D341Med (cell line): ENCODE measurements around the gene ASXL3.

Experiments used
- DNase-seq: peaks from one replicate; pipeline ENCODE4 v3.0.0; 2012; ENCODE audit warnings: low spot score

The ASXL3 gene

DNA sequence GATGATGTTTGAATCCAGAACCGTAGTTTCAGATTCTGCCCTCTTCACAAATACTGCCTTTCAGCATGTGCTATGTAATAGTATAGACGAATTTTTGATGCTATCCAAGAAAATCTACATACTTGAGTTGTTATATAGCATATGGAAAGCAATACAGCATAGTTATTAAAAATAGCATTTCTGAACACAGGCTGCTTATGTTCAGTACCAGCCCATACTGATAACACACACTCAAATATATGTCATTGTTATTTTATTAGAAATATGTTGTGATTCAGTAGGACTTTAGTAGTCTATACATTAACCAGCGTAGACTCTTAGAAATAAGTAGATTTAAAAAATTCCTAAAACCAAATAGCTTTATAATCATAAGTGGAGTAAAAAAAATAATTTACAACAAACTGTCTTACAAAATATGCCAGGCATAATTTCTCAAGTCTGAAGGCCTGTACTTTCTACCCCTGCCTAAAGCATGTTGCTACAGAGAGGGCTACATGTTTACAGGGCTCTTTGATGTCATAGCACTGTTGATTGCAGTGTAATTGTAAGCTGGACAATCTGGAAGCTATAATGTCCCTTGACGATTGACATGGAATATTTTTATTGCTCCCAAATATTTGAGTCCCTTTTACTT lies 86.3 kb downstream of the ASXL3 start:
- no peak for DNase-seq

DNA sequence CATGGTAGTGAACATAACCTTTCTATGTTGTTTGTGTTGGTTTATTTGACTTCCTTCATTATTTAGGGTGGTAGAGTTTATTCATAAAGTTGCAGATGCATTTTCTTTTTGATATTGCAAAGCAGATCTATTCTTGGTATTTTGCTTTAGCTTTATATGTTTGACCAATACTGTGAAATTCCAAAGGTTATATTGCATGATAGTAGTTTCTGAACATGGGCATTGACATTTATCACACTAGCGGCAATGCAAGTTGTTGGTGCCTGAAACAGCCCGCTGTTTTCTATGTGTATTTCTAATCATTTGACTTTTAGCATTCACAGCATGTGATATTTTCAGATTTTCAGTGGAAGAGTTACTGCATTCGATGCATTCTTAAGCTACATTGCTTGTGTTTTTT lies 87.2 kb downstream of the ASXL3 start:
- DNase-seq, result no peak

DNA sequence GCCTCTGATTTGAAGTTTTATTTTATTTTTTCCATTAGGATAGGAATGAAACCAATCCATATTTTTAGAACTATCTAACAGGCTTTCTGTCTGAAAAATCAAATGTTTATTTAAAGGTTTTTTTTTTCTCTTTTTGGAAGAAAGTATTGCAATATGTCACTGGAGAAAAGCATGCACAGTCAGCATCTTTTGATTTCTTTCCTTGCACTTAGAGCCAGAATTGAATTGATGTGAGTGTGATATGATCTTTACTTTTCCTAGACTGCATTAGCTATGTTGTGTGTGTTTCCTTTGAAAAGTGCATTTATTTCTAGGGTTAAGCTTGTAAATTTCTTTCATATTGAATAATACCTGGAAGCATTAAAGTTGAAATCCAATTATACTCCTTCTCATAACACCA lies 87.6 kb downstream of the ASXL3 start:
- DNase-seq, result no peak

DNA sequence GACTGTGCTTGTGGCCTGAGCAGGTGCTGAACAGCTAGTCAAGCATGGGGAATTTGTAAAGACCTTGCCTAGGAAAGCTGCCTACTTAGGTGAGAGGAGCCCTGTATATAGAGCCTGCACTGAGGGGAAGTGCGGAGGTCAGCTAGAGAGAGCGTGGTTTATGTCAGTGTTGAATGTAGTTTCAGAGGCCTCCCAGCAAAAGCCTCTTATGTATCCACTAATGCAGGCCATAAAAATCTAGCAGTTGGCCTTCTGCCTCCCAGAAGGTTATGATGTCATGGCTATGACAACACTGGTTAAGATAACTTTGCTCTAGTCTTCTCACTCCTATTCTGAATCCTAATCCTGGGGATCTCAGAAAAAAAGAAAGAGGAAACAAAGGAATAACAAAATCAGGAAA lies 88.9 kb downstream of the ASXL3 start:
- DNase-seq, result peak; percentile 25

DNA sequence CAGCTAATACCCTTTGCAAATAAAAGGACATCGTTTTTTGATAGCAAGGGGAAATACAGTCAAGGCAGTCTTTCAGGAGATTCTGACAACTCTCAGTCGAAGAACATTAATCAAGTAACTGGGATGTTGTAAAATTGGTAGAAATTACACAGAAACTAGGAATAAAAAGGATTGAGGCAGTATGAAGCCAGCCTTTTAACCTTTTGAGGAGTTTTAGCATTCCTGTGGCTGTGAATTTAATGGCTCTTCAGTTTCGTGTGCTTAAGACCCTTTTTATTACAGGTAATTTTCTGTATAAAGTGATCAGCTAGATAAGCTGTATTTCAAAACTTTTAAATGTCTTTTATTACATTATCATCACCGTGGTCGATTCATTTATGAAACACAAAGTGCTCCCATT lies 91.6 kb downstream of the ASXL3 start:
- no peak for DNase-seq

DNA sequence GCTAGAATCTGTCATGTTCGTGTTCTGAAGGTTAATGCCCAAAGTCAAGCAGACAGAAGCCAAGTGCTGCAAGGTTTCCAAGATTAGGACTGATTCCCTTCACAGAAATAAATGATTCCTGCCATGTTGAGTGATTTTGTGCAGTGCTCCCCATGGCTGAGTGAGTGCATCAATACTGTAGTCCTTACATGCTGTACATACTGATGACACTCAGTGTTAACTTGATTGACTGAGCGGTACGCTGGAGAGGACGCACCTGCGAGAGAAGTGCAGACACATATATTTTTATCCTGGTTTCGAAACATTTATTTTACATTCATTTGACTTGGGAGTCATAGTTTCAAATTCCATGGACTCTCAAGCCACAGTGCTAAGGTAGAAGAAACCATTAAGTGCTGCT lies 92.0 kb downstream of the ASXL3 start:
- no peak for DNase-seq

DNA sequence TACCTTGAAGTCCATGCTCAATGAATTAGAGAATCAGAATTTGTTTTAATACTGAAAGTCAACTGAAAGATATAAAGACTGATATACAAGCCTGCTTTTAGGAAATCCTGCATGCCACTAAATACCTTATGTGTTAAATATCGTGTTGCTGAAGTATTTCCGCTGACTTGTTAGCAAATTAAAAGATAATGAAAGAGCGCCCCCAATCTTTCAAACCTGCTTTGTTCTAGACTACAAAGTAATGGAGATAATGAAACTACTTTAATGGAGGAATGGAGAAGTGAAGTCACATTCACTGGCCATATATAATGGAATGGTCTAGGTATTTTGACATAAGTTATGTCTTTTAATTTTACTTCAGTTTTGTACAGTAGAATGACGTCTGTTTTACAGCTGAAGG lies 95.7 kb downstream of the ASXL3 start:
- no peak for DNase-seq

DNA sequence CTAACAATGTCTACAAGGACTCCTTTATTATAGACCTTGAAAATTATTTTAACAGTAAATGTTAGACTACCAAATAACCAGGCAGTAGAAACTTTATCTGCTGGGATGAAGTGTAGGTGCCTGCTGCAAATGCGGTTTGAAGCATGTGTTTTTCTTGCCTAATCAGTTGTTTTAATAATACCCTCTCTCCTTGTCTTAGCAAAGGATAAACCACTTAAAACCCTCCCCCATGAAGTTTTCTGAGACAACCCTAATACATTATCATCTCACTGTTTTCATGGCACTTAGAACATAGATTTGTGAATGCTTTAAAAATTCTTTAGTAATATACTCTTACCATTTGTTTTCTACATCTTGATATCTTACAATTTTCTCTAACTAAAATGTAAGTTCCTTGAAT lies 98.6 kb downstream of the ASXL3 start:
- no peak for DNase-seq

DNA sequence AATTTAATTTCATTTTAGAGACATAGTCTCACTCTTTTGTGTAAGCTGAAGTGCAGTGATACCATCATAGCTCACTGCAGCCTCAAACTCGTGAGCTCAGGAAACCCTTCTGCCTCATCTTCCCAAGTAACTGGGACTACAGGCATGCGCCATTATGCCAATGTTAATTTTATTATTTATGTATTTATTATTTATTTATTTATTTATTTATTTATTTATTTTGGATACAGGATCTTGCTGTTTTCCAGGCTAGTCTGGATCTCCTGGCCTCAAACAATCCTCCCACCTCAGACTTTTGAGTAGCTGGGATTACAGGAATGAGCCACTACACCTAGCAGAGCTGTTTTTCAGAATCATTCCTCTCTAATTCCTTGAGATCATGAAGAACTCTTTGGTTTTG lies 99.9 kb downstream of the ASXL3 start:
- no peak for DNase-seq

DNA sequence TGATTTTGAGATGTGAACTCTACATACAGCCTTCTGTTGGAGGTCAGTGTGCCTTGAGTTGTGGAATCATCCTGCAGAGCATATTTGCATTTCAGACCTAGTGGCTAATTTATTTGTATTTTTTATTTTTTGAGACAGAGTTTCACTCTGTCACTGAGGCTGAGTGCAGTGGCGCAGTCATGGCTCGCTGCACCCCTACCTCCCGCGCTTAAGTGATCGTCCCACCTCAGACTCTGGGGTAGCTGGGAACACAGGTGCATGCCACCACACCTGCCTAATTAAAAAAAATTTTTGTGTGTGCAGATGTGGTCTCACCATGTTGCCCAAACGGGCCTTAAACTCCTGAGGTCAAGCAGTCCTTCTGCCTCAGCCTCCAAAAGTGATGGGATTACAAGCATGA lies 104.4 kb downstream of the ASXL3 start:
- no peak for DNase-seq

DNA sequence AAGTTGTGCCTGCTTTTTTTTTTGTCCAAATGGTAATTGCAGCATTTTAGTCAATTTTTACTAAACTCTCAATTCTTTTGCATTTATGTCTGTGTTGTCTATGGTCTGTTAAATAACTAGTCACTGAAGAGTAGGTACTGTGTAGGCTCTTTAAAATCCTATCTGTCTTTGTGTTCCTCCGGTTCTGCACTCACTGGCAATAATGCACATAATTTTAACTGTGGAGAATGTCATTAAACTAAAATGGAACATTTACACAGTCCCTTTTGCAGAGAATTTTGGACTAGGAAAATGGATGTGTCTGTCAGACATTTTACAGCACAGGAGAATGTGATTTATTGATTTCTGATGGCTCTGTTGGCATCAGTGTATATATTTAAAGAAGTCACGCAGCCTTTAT lies 116.6 kb downstream of the ASXL3 start:
- no peak for DNase-seq

DNA sequence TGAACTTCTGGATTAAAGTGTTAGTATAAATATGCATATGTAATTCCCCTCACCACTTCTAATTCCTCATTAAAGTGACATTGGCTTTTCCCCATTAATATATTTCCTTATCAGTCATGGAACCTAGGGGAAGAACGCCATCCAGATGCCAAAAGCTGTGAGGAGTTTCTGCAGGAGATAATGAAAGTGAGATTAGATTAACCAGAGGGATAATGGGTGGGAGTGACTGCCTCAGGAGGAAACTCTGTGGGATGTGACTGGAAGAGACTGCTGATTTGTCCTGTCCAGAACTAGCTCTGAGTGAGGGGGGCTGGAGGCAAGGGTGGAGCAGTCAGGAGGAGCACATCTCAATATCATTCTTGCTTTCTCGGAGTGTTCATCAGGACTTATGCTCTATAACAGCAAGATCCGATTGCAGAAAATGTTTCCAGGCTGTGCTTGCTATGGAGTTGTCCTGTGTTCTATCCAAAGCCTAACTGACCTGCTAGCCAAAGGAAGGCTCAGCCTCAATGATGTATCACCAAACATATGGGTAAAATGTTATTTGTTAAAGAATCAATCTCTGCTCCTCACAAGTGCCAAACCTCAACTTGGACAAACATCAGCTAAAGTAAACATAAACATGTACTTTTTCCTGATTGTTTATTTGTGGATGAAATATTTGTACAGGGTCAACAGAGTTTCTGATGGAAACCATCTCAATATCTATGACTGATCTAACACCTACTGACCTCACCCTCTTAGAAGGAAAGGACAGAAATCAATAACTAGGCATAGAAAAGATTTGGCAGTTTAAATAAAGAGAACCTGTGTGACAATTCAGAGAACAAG lies 118.5 kb downstream of the ASXL3 start:
- DNase-seq, result no peak

DNA sequence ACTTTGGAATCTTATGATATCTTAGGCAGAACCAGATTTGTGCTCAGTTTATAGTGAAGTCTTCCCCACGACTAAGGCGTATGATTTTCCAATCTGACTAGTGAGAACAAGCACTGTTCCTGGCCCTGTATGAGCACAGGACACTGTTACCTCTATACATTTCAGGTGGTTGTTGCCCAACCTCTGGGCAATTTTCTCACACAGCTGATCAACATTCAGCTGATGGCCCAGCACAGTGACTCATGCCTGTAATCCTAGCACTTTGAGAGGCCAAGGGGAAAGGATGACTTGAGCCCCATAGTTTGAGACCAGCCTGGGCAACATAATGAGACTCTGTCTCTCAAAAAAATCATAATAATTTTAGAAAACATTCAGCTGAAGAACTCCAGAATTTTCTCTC lies 119.5 kb downstream of the ASXL3 start:
- DNase-seq, result no peak

DNA sequence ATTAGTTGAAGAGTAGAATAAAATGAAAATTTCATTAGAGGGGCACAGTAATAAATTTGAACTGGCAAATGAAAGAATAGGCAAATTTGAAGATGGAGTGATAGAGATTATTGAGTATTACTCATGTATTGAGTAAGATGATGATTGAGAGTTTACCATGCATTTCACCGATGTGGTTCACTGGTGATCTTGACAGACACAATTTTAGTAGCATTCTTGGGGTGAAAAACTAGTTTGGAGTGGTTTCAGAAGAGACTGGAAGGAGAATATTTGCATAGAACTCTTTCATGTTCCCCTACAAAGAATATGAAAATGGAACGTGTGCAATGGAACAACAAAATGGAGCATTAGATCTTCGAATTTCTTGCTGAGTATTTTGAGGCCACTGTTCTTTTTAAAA lies 121.4 kb downstream of the ASXL3 start:
- no peak for DNase-seq

DNA sequence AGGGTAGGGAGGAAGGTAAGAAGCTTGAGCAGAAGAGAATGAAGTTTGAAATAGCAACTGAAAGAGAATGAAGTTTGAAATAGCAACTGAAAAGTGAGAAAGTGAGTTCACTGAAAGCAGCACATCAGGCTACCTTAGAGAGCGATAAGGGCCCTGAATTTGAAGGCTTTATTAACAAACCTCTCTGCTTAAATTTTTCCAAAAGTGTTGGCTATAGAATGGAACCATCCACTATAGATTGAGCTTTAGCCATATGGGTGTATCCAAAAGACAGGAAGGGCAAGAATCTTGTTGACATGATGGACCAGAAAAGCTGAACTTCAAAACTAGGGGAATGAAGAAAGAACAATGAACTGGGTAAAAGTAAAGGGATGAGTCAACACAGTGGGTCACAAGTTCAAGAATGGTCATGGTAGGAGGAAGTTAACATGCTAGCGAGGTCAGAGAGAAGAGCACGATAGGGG lies 122.5 kb downstream of the ASXL3 start:
- no peak for DNase-seq

DNA sequence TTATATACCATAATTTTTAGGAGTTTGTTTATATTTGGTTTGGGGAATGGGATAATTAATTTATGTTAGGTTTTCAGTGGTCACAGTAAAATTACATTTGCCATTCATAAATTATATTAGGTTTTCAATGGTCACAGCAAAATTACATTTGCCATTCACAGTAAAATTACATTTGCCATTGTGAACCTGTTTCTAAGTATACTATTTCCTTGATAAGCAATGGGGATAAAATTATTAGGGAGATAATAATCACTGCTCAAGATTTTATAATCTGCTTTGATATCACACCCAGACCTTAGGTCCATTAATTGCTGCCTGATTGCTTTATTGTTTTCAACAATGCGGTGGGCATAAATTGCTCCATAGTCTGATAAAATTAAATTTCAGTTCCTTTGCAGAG lies 124.6 kb downstream of the ASXL3 start:
- no peak for DNase-seq

DNA sequence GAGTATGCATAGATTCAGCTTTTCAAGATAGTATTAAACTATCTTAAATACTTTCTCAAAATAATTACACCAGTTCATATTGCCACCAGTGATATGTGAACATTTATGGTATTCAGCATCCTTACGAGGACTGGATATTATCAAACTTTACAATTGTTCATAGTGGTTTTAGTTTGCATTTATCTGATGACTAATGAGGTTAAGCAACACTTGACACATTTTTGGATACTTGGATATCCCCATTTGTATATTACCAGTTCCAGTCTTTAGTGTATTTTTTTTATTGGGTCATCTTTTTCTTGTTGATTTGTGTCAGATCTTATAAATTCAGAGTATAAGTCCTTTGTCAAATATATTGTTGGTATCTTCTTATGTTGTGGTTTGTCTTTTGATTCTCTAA lies 128.4 kb downstream of the ASXL3 start:
- DNase-seq, result no peak

DNA sequence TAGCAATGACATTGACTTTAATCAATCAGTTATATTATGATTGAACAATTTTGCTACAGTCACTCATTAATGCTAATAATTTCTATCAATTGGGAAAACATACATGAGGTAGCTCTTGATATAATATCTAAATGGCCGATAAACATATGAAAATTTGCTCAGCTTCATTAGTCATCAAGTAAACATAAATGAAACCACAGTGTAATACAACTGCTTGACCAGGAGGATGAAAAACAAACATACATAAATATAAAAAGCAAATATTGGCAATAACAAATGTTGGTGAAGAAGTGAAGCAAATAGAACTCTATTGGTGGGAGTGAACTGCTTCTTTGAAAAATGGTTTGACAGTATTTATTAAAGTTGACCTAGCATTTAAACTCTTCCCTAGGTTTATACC lies 130.9 kb downstream of the ASXL3 start:
- no peak for DNase-seq

DNA sequence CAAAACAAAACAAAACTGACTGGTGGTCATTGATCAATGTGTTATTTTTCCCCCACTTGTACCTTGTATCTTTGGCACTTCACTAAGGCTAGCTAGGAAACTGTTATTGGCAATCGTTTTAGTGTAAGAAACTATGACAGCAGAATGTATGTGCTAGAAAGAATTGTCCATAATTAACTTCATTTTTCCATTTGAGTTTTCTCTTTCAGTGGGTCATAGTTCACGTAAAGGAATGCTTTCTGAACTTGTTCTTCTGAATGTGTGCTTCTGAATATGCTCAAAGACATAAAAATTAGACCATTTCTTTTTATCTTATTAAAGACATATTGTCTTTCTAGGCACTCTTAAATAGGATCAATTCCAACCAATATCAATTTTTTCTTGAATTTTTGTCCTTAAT lies 132.2 kb downstream of the ASXL3 start:
- DNase-seq, result no peak

DNA sequence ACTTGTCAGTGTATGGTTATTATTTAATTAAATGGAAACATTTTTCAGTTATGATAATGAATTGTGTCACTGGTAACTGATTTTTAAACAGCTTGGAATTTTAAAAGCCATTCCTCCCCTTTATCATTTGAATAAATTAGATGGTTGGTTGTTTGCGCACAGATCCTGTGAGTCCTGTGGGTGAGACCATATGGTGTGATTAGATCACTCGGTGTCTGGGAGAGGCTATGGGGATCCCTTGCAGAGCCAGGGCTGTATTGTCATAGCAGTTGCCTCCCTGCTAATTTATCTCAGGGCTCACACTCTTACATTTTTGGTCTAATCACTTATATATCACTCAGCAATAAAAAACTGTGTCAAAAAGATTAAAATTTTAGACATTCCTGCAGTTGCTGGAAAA lies 133.5 kb downstream of the ASXL3 start:
- peak; percentile 53 for DNase-seq

DNA sequence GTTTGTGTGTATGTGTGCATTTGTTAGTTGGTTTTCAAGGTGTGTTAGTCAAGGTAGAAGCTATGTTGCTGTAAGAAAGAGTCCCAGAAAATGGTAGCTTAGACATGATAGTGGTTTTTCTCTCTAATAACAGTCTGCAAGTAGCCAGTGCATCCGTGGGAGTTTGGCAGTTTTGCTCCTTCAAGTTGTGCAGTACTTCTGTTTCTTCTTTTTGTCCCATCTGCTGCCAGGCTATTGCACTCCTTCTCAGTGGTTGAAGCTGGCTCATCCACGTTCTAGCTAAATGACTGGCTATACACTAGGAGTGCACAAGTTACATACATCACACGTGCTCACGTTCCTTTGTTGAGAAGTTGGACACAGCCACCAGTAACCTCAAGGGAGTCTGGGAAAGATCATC lies 134.7 kb downstream of the ASXL3 start:
- DNase-seq, result no peak

DNA sequence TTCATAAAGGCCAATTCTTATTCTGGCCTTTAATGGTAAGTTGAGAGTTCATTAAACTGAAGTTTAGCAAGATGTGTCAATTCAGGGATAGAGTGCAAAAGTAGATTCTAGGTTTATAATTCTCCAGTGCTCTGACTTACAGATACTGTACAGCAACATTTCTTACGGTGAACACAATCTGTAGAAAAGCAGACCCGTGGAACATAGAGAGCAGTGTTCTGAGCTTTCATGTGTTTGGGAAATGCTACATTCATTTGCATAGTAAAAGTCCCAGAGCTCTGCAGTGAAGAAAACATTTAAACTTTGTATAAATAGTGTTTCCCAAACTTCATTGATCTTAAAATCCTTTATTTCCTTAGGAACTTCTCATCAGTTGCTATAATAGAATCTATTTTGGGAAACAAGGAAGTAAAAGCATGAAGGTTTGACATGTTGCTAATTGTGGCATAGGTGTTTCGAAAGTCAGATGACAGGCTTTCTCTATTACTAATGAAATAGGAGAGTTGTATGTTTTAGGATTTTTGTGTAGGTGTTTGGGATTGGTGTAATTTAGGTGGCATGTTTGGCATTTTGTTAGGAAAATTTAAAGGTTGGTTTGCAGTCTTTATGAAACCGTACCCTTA lies 138.2 kb downstream of the ASXL3 start:
- DNase-seq, result no peak

DNA sequence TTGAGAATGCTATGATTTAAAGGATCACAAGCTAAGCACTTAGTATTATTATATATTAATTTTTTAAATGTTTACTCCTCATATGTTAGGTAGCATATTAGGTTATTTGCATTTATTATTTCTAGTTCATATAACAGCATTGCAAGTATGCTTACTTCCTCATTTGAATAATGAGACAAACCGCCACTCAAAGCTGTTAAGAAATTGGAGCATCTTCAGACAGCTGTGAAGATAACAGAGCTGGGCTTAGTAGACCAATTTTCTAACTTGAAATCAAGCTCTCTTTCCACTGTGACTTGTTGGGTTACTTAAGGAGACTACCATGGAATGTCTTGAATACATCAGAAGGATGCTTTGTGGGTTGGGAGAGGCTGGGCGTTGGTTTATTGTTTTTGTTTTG lies 139.3 kb downstream of the ASXL3 start:
- no peak for DNase-seq
